ENCODE results near the gene DEXI. TPM values are rescaled to one million over a fixed set of nuclear protein-coding genes. Genes with fewer than 3 reads are reported as not detected.

DEXI gene
- total RNA-seq, 1 donor from 2014 or later, result 27.6 TPM

DNA sequence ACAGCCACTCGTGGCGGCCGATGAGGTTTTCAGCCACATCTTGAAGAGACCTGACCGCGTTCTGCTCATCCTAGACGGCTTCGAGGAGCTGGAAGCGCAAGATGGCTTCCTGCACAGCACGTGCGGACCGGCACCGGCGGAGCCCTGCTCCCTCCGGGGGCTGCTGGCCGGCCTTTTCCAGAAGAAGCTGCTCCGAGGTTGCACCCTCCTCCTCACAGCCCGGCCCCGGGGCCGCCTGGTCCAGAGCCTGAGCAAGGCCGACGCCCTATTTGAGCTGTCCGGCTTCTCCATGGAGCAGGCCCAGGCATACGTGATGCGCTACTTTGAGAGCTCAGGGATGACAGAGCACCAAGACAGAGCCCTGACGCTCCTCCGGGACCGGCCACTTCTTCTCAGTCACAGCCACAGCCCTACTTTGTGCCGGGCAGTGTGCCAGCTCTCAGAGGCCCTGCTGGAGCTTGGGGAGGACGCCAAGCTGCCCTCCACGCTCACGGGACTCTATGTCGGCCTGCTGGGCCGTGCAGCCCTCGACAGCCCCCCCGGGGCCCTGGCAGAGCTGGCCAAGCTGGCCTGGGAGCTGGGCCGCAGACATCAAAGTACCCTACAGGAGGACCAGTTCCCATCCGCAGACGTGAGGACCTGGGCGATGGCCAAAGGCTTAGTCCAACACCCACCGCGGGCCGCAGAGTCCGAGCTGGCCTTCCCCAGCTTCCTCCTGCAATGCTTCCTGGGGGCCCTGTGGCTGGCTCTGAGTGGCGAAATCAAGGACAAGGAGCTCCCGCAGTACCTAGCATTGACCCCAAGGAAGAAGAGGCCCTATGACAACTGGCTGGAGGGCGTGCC lies 35.1 kb downstream of the DEXI start:
- intact Hi-C loops (cut with micrococcal nuclease), result no loop called here

- intact Hi-C loops (cut with micrococcal nuclease), result no loop called here
Observed at GRCh38 chr16:10906482-10906881, 35.8 kb downstream of the DEXI start.

- intact Hi-C loops (cut with micrococcal nuclease), result no loop called here
Observed at GRCh38 chr16:10902999-10903398, 39.3 kb downstream of the DEXI start.

- intact Hi-C loops (cut with micrococcal nuclease), result no loop called here
Observed at GRCh38 chr16:10897134-10897533, 45.1 kb downstream of the DEXI start.

GRCh38 chr16:10896723-10897122 lies 45.5 kb downstream of the DEXI start:
- intact Hi-C loops (cut with micrococcal nuclease), result no loop called here

DNA sequence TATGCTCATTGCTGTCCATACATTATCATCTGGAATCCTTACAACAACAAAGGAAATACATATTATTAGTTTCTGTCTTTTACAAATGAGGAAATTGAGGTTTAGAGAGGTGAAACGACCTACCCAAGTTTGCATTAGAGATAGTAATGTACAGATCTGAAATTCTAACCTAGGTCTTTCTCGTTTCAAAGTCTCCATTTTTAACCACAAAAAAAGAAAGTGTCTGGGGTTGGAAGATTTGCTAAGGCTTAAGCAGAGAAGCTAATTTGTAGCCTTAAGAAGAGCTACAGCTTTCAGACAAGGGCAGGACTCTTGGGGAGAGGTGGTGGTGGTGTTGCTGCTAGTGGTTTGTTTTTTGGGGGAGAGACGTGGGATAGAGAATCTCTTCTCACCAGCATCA lies 46.1 kb downstream of the DEXI start:
- intact Hi-C loops (cut with micrococcal nuclease), result no loop called here

GRCh38 chr16:10895053-10895946 lies 47.0 kb downstream of the DEXI start:
- intact Hi-C loops (cut with micrococcal nuclease), result no loop called here

DNA sequence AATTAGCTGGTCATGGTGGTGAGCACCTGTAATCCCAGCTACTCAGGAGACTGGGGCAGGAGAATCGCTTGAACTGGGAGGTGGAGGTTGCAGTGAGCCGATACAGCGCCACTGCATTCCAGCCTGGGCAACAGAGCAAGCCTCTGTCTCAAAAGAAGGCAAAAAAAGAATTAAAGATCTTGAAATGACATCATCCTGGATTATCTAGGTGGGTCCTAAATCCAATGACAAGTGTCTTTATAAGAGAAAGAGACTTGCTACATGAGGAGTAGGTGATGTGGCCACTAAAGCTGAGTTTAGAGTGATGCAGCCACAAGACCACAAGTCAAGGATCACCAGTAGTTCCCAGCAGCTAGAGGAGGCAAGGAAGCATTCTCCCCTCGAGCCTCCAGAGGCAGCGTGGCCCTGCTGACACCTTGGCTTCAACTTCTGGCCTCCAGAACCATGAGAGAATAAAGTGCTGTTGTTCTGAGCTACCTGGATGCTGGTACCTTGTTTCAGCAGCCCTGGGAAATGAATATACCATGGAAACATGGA lies 49.4 kb downstream of the DEXI start:
- intact Hi-C loops (cut with micrococcal nuclease), result no loop called here

DNA sequence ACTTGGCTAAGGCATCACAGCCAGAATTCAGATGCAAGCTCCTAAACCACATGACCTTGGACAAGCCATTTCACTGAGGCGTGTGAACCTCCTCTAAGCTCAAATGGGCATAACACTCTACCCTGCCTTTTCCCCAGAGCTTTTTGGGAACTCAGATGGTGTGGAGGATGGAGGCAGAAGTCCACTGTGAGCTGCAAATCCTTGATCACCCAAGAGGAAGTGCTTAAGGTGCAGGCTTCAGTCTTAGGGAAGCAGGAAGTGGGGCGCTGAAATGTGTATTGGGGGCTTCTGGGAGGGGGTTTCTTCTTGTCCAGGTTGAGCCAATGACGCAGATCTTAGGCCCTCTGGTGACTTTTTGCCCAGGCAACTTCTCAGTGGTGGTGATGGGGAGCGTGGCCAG lies 52.4 kb downstream of the DEXI start:
- intact Hi-C loops (cut with micrococcal nuclease), result no loop called here

GRCh38 chr16:10888320-10888937 lies 53.8 kb downstream of the DEXI start:
- intact Hi-C loops (cut with micrococcal nuclease), result no loop called here

GRCh38 chr16:10885246-10885645 lies 57.0 kb downstream of the DEXI start:
- intact Hi-C loops (cut with micrococcal nuclease), result no loop called here

DNA sequence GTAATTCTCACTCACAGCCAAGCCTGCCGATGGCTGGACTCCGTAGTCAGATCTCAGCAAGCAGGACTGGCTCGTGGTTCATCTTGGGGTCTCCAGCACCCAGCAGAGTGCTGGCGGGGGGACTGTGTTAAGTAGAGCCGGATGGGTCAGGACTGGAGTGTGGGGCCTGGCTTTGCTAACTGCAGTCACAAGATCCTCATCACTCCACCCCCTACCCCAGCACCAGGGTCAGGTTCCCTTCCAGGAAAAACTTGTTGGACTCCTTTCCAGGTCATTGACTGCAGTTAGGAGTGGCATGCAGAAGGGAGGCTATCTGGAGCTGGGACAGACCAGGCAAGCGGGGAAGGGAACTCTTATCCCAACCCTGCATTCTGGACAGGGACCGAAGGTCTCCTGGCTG lies 59.3 kb downstream of the DEXI start:
- intact Hi-C loops (cut with micrococcal nuclease), result loop anchor here (5.0 kb wide), 1 partner anchor 551 kb away; no protein-coding TSS in a partner anchor

DNA sequence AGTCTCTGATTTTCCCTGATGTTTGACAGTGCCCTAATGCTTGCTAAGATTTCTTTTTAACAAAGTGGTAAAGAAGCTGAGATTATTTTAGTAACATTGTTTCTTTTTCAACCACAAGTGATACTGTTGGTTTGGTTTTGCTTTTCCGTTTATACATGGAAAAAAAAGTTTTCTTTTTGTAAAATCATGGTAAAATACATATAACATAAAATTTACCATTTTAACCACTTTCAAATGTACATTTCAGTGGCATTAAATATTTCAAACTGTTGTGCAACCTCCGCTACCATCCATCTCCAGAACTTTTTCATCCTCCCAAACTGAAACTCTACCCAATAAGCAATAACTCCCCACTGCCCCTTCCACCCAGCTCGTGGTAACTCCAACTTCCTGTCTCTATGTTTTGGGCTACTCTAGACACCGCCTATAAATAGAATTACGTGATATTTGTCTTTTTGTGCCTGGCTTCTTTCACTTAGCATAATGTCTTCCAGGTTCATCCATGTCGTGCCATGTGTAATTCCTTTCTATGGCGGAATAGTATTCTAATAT lies 60.7 kb downstream of the DEXI start:
- intact Hi-C loops (cut with micrococcal nuclease), result loop anchor here (5.0 kb wide), 1 partner anchor 549 kb away; no protein-coding TSS in a partner anchor

DNA sequence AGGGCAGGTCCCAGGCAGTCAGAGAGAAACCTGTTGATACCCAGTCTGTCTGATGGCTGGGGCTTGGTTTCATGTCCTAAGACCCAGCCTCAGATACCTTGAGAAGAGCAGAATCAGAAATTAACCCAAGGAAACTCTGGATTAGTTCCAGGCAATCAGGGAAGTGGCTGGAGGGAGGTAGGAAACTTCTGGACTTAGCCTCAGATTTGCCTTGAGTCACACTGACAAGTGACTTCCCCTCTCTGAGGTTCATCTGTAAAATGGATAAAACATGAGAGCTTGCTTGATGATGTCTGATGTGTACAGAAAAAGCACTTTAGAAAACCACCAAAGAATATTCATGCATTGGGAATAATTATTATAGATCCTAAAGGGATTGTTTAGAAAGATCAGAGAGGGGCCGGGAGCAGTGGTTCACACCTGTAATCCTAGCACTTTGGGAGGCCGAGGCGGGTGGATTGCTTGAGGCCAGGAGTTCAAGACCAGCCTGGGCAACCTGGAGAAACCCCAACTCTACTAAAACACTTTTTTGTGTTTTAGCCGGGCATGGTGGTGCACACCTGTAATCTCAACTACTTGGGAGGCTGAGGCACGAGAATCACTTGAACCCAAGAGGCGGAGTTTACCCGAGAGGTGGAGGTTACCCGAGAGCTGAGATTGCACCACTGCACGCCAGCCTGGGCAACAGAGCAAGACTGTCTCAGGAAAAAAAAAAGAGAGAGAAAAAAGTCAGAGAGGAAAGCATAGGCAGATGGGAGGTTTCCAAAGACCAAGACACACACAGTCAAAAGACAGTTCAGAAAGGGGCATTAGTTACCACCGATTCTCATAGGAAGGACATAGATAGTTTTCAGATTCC lies 61.4 kb downstream of the DEXI start:
- intact Hi-C loops (cut with micrococcal nuclease), result loop anchor here (1.0 to 5.0 kb wide), 2 partner anchors 10 to 549 kb away; no protein-coding TSS in a partner anchor

DNA sequence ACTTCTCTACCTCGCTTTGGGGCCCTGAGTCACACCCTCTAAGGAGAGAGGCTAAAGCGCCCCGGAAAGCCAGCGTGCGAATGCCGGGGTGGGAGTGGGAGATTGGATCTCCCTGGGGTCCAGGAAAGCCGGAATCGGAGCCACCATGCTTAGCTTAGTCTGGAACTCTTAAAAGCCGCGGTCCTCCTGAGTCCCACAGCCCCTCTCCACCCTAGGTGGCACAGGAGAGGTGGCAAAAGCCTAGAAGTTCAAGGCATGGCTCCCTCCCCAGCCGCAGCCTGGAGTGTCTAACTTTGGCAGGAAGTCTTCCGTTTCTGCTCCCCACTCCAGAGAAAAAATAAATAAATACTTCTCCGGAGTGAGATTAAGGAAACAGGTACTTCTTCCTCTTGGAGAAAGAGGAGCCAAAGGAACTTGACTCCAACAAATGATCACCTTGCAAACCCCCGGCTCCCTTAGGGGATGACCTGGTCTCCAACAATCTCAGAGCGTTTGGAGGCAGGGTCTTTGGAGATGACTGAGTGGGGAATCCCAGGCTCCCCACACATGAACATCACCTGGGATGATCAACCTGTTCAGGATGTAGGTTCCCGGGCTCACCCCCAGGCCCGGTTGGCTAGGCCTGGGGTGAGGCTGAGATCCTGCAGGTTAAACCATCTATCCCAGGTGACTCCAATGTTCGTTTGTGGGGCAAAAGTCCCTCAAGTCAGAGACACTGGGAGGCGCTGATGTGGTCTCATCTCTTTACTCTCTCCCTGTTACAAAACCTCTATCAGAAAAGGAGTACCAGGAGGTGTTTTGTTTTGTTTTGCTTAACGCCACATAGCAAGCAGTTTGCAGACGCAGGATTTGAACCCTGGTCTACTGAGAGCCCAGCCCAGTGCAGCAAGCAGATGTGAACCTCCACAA lies 62.3 kb downstream of the DEXI start:
- intact Hi-C loops (cut with micrococcal nuclease), result loop anchor here (1.0 to 10.0 kb wide), 10 partner anchors 9 to 1035 kb away; partner anchors contain the start of genes GSPT1, SNN and SOCS1
